Fibroblast of mammary gland (primary cell): ENCODE measurements around the gene MACF1.

Source experiments
- DNase-seq: peaks from one replicate; pipeline ENCODE4 v3.0.0-alpha.2; 2010; ENCODE audit warnings: low read depth
- H3K4me3 ChIP-seq: 2 replicates; pipeline ENCODE4 v1.5.1; 2011; ENCODE audit warnings: low read depth, mild to moderate bottlenecking, low read length, moderate library complexity; ENCODE audit not compliant: control insufficient read depth
- TF ChIP-seq, protein P1 (sequence below): conservative IDR thresholded peaks from 2 replicates; pipeline ENCODE4 v1.5.1; 2011; ENCODE audit warnings: low read depth, low read length, inconsistent platforms; ENCODE audit not compliant: control insufficient read depth, insufficient read depth

MACF1 gene

GRCh38 chr1:39212499-39212898 is 8.0 kb downstream of the MACF1 start:
- DNase-seq = no peak
- TF ChIP-seq, protein P1, sequence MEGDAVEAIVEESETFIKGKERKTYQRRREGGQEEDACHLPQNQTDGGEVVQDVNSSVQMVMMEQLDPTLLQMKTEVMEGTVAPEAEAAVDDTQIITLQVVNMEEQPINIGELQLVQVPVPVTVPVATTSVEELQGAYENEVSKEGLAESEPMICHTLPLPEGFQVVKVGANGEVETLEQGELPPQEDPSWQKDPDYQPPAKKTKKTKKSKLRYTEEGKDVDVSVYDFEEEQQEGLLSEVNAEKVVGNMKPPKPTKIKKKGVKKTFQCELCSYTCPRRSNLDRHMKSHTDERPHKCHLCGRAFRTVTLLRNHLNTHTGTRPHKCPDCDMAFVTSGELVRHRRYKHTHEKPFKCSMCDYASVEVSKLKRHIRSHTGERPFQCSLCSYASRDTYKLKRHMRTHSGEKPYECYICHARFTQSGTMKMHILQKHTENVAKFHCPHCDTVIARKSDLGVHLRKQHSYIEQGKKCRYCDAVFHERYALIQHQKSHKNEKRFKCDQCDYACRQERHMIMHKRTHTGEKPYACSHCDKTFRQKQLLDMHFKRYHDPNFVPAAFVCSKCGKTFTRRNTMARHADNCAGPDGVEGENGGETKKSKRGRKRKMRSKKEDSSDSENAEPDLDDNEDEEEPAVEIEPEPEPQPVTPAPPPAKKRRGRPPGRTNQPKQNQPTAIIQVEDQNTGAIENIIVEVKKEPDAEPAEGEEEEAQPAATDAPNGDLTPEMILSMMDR = no peak
- no peak overlapping the region for H3K4me3 ChIP-seq

- no peak overlapping the region for H3K4me3 ChIP-seq
- DNase-seq = peak; percentile 44
- TF ChIP-seq, protein P1 = no peak
These were observed 9.1 kb downstream of the MACF1 start for GRCh38 chr1:39213511-39214002.

GRCh38 chr1:39214021-39214713 is 9.7 kb downstream of the MACF1 start:
- no peak overlapping the region for H3K4me3 ChIP-seq
- DNase-seq = no peak
- TF ChIP-seq, protein P1 = no peak

DNA sequence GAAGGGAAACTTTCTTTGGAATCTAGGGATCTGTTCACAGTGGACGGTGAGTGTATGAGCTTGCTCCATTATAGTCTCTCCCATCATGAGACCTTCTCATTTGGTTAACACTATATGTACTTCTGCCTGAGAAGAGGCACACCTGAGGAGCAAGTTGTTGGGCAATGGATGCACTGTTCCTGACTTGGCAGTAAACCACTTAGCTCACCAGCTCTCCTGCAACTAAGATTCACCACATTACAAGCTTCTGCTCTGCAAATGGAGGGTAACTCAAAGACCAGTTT is 10.2 kb downstream of the MACF1 start:
- no peak overlapping the region for H3K4me3 ChIP-seq
- no peak for DNase-seq

GRCh38 chr1:39214998-39215873 is 10.7 kb downstream of the MACF1 start:
- TF ChIP-seq, protein P1 = no peak
- DNase-seq = no peak
- no peak overlapping the region for H3K4me3 ChIP-seq

More for the DNA sequence above, 10.2 kb downstream of the MACF1 start:
- TF ChIP-seq, protein P1 = no peak

- TF ChIP-seq, protein P1 = no peak
- DNase-seq = no peak
- H3K4me3 ChIP-seq = no peak overlapping the region
These were observed 12.3 kb downstream of the MACF1 start for GRCh38 chr1:39216771-39217170.
